GM23338 (cell line): ENCODE results near the gene FAM162A.

Experiments used
- EZH2 ChIP-seq: fragments of 200-600 bp; sonication (generic); IDR thresholded peaks from one replicate; pipeline ENCODE4 v1.8.0; 2017; ENCODE audit warnings: antibody characterized with exemption, mild to moderate bottlenecking, low read depth; ENCODE audit not compliant: unreplicated experiment
- EZH2phosphoT487 ChIP-seq: fragments of 200-600 bp; sonication (generic); IDR thresholded peaks from one replicate; pipeline ENCODE4 v1.8.1; 2018; ENCODE audit warnings: antibody characterized with exemption; ENCODE audit not compliant: unreplicated experiment
- JUNB ChIP-seq: IDR thresholded peaks from one replicate; pipeline ENCODE4 v1.6.1; 2016; ENCODE audit warnings: antibody characterized with exemption; ENCODE audit not compliant: unreplicated experiment
- NANOG ChIP-seq: IDR thresholded peaks from 2 replicates; pipeline ENCODE4 v1.6.1; 2016; ENCODE audit warnings: antibody characterized with exemption, borderline replicate concordance
- POLR2AphosphoS5 ChIP-seq: IDR thresholded peaks from 2 replicates; pipeline ENCODE4 v1.6.1; 2016; ENCODE audit warnings: antibody characterized with exemption, low read depth
- STAT1 ChIP-seq: IDR thresholded peaks from one replicate; pipeline ENCODE4 v1.6.1; 2016; ENCODE audit warnings: antibody characterized with exemption; ENCODE audit not compliant: unreplicated experiment
- TF ChIP-seq, protein P1 (sequence below), 2 experiments: fragments of 200-600 bp in 1 of 2; sonication (generic) in 1 of 2; conservative IDR thresholded peaks; 2 replicates each; pipeline versions ENCODE4 v1.5.1 to v1.6.1; 2016 to 2017; ENCODE audit warnings: antibody characterized with exemption in 2 of 2, low read depth in 2 of 2, mild to moderate bottlenecking in 2 of 2, moderate library complexity in 1 of 2
- TF ChIP-seq, protein P2 (sequence below): IDR thresholded peaks from one replicate; pipeline ENCODE4 v1.6.1; 2018; ENCODE audit warnings: antibody characterized with exemption; ENCODE audit not compliant: unreplicated experiment

DNA sequence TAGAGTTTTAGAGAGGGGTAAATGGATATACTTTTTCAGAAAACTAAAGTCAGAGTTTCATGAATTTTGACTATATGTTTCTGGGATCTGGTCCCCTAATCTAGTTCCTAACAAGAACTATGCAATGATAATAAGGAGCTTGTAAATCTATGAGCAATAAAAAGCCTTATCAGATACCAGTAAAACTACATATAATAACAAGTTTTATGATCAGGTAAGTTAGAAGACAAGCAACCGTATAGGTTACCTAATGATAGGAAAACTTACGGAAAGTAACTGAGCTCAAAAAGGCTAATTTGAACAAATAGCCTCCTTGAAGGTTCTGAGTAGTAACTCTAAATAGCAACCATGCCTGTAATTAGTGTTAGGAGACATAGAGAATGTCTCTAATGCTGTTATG lies 22.0 kb upstream of the FAM162A start:
- TF ChIP-seq, protein P1, sequence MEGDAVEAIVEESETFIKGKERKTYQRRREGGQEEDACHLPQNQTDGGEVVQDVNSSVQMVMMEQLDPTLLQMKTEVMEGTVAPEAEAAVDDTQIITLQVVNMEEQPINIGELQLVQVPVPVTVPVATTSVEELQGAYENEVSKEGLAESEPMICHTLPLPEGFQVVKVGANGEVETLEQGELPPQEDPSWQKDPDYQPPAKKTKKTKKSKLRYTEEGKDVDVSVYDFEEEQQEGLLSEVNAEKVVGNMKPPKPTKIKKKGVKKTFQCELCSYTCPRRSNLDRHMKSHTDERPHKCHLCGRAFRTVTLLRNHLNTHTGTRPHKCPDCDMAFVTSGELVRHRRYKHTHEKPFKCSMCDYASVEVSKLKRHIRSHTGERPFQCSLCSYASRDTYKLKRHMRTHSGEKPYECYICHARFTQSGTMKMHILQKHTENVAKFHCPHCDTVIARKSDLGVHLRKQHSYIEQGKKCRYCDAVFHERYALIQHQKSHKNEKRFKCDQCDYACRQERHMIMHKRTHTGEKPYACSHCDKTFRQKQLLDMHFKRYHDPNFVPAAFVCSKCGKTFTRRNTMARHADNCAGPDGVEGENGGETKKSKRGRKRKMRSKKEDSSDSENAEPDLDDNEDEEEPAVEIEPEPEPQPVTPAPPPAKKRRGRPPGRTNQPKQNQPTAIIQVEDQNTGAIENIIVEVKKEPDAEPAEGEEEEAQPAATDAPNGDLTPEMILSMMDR (conservative IDR thresholded peaks at IDR 0.05; ENCODE audit: low read depth in 2 of 2): no peak
- TF ChIP-seq, protein P2, sequence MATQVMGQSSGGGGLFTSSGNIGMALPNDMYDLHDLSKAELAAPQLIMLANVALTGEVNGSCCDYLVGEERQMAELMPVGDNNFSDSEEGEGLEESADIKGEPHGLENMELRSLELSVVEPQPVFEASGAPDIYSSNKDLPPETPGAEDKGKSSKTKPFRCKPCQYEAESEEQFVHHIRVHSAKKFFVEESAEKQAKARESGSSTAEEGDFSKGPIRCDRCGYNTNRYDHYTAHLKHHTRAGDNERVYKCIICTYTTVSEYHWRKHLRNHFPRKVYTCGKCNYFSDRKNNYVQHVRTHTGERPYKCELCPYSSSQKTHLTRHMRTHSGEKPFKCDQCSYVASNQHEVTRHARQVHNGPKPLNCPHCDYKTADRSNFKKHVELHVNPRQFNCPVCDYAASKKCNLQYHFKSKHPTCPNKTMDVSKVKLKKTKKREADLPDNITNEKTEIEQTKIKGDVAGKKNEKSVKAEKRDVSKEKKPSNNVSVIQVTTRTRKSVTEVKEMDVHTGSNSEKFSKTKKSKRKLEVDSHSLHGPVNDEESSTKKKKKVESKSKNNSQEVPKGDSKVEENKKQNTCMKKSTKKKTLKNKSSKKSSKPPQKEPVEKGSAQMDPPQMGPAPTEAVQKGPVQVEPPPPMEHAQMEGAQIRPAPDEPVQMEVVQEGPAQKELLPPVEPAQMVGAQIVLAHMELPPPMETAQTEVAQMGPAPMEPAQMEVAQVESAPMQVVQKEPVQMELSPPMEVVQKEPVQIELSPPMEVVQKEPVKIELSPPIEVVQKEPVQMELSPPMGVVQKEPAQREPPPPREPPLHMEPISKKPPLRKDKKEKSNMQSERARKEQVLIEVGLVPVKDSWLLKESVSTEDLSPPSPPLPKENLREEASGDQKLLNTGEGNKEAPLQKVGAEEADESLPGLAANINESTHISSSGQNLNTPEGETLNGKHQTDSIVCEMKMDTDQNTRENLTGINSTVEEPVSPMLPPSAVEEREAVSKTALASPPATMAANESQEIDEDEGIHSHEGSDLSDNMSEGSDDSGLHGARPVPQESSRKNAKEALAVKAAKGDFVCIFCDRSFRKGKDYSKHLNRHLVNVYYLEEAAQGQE: no peak
- TF ChIP-seq JUNB (no peak), NANOG (no peak), EZH2phosphoT487 (no peak), POLR2AphosphoS5 (no peak), EZH2 (no peak), STAT1 (no peak)
